Measurements from ENCODE around the gene MVP. TPM values are rescaled to one million over a fixed set of nuclear protein-coding genes. Genes with fewer than 3 reads are reported as not detected.

Gene MVP
- total RNA-seq, 2 donors from 2014 or later, result 175 to 190 TPM

GRCh38 chr16:29892458-29892813 lies 72.2 kb downstream of the MVP start:
- no peaks in the 10 kb centered on the region for H3K36me3 ChIP-seq
- no peaks in the 10 kb centered on the region for H3K27me3 ChIP-seq (replicated peaks; ENCODE audit: insufficient read depth)
- TF ChIP-seq, protein P1, sequence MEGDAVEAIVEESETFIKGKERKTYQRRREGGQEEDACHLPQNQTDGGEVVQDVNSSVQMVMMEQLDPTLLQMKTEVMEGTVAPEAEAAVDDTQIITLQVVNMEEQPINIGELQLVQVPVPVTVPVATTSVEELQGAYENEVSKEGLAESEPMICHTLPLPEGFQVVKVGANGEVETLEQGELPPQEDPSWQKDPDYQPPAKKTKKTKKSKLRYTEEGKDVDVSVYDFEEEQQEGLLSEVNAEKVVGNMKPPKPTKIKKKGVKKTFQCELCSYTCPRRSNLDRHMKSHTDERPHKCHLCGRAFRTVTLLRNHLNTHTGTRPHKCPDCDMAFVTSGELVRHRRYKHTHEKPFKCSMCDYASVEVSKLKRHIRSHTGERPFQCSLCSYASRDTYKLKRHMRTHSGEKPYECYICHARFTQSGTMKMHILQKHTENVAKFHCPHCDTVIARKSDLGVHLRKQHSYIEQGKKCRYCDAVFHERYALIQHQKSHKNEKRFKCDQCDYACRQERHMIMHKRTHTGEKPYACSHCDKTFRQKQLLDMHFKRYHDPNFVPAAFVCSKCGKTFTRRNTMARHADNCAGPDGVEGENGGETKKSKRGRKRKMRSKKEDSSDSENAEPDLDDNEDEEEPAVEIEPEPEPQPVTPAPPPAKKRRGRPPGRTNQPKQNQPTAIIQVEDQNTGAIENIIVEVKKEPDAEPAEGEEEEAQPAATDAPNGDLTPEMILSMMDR (IDR thresholded peaks at IDR 0.05), result no peak
- no peaks in the 10 kb centered on the region for H3K4me1 ChIP-seq (ENCODE audit: control insufficient read depth in 1 of 2, low read depth in 2 of 2)
- no peaks in the 10 kb centered on the region for H3K9me3 ChIP-seq
- no peak for DNase-seq (ENCODE audit: low spot score)
- H3K27ac ChIP-seq, result no peak overlapping the region
- no peak for ATAC-seq (ENCODE audit: insufficient number of reproducible peaks, low FRiP score, low read depth)
- H3K4me3 ChIP-seq, result no peak overlapping the region

DNA sequence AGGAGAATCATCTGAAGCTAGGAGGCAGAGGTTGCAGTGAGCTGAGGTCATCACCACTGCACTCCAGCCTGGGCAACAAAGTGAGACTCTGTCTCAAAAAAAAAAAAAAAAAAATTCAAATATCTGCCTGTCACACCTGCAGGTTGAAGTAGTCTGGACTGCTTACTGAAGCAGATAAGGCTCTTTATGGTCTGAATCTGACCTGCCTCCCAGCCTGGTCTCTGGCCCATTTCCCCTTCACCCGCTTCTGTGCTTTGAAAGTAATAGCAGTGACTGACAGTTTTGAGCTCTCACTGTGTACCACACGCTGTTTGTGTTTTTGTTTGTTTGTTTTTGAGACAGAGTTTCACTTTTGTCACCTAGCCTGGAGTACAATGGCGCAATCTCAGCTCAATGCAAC lies 73.3 kb downstream of the MVP start:
- ATAC-seq (ENCODE audit: insufficient number of reproducible peaks, low FRiP score, low read depth) (no peak), DNase-seq (ENCODE audit: low spot score) (no peak)
- no peak overlapping the region for H3K4me3 ChIP-seq
- H3K36me3 ChIP-seq, result no peaks in the 10 kb centered on the region
- H3K9me3 ChIP-seq, result no peaks in the 10 kb centered on the region
- H3K27ac ChIP-seq, result no peak overlapping the region
- peaks cover 6% of the 10 kb centered on the region for H3K27me3 ChIP-seq (replicated peaks; ENCODE audit: insufficient read depth)
- no peaks in the 10 kb centered on the region for H3K4me1 ChIP-seq (ENCODE audit: control insufficient read depth in 1 of 2, low read depth in 2 of 2)
- TF ChIP-seq, protein P1 (IDR thresholded peaks at IDR 0.05), result no peak

DNA sequence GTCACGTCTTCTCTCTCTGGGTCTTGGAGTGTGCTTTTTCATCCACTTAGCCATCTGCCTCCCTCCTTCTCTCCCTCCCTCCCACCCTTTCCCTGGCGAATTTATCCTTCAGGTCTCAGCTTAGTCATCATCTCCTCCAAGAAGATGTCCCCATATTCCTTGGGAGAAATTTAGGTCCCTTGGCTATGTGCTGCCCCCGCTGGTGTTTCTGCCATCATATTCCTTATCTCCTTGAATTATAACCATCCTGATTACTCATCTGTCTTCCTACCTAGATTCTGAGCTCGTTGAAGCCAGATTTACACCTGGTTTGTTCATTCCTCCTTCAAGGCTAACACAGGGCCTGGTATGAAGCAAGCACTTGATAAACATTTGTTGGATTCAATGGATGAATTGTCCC lies 74.1 kb downstream of the MVP start:
- Histone ChIP-seq H3K9me3 (no peaks in the 10 kb centered on the region), H3K27ac (no peak overlapping the region), H3K4me1 (ENCODE audit: control insufficient read depth in 1 of 2, low read depth in 2 of 2) (no peaks in the 10 kb centered on the region), H3K4me3 (no peak overlapping the region), H3K36me3 (no peaks in the 10 kb centered on the region), H3K27me3 (replicated peaks; ENCODE audit: insufficient read depth) (peaks cover 11% of the 10 kb centered on the region)
- no peak for DNase-seq (ENCODE audit: low spot score)
- ATAC-seq (ENCODE audit: insufficient number of reproducible peaks, low FRiP score, low read depth), result no peak
- TF ChIP-seq, protein P1 (IDR thresholded peaks at IDR 0.05), result no peak

- Histone ChIP-seq H3K9me3 (no peaks in the 10 kb centered on the region), H3K27me3 (replicated peaks; ENCODE audit: insufficient read depth) (peaks cover 11% of the 10 kb centered on the region), H3K36me3 (no peaks in the 10 kb centered on the region), H3K4me3 (no peak overlapping the region), H3K4me1 (ENCODE audit: control insufficient read depth in 1 of 2, low read depth in 2 of 2) (peaks cover 5 to 11% of the 10 kb centered on the region in 2 donors), H3K27ac (no peak overlapping the region)
- DNase-seq (ENCODE audit: low spot score), result no peak
- ATAC-seq (ENCODE audit: insufficient number of reproducible peaks, low FRiP score, low read depth), result no peak
- TF ChIP-seq, protein P1 (IDR thresholded peaks at IDR 0.05), result no peak
These were observed 76.6 kb downstream of the MVP start for GRCh38 chr16:29896841-29897240.

DNA sequence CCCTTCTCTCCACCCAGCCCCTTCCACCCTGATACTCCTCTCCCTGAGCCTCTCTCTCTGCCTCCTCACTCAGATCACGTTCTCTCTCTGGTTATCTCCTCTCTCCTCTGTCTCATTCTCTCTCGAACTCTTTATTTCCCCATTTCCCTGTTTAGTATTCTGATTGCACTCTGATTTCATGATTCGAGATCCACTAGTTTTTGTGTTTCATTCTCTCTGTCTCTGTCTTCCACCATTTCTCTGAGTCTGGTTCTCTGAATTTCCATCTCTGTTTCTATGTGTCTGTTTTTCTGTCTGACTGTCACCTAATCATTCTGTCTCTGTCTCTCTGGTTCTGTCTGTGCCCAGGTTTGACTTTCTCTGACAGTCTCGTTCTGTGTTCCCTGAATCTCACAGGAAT lies 77.1 kb downstream of the MVP start:
- TF ChIP-seq, protein P1 (IDR thresholded peaks at IDR 0.05), result no peak
- H3K9me3 ChIP-seq, result no peaks in the 10 kb centered on the region
- H3K36me3 ChIP-seq, result no peaks in the 10 kb centered on the region
- DNase-seq (ENCODE audit: low spot score) (no peak), ATAC-seq (ENCODE audit: insufficient number of reproducible peaks, low FRiP score, low read depth) (no peak)
- H3K27me3 ChIP-seq (replicated peaks; ENCODE audit: insufficient read depth), result peaks cover 11% of the 10 kb centered on the region
- no peak overlapping the region for H3K27ac ChIP-seq
- H3K4me3 ChIP-seq, result no peak overlapping the region
- H3K4me1 ChIP-seq (ENCODE audit: control insufficient read depth in 1 of 2, low read depth in 2 of 2), result peaks cover 5 to 11% of the 10 kb centered on the region in 2 donors

Other genes starting within 250 kb of the MVP start
- gene SPN, start 157.2 kb upstream of the MVP start, total RNA-seq, result 10 to 100 TPM in 1 of 2 donors, 1 to 10 TPM in 1; 1.1 to 10.2 TPM
- 1 to 10 TPM in 1 of 2 donors, under 1 TPM in 1; 0.95 to 1.3 TPM for gene QPRT, start 141.3 kb upstream of the MVP start, total RNA-seq
- gene C16orf54, start 74.5 kb upstream of the MVP start, total RNA-seq, result 1 to 10 TPM; 2.8 to 3.4 TPM
- gene ZG16, start 42.2 kb upstream of the MVP start, total RNA-seq, result not detected
- gene KIF22, start 29.7 kb upstream of the MVP start, total RNA-seq, result 10 to 100 TPM; 11.4 to 15.2 TPM
- gene MAZ, start 13.9 kb upstream of the MVP start, total RNA-seq, result 10 to 100 TPM; 73.0 to 99.4 TPM
- 10 to 100 TPM; 39.4 to 40.8 TPM for gene PRRT2, start 8.3 kb upstream of the MVP start, total RNA-seq
- gene PAGR1, start 4.3 kb upstream of the MVP start, total RNA-seq, result 10 to 100 TPM; 40.8 to 45.2 TPM
- gene CDIPT, start 42.8 kb downstream of the MVP start, total RNA-seq, result 100 to 1,000 TPM in 1 of 2 donors, 10 to 100 TPM in 1; 92.1 to 107 TPM
- 1 to 10 TPM in 1 of 2 donors, under 1 TPM in 1; 0.63 to 1.4 TPM for gene SEZ6L2, start 79.1 kb downstream of the MVP start, total RNA-seq
- gene ASPHD1, start 80.0 kb downstream of the MVP start, total RNA-seq, result under 1 TPM in 1 of 2 donors, not detected in 1; 0.27 TPM
- 10 to 100 TPM; 29.2 to 37.1 TPM for gene KCTD13, start 105.8 kb downstream of the MVP start, total RNA-seq
- 100 to 1,000 TPM in 1 of 2 donors, 10 to 100 TPM in 1; 79.7 to 161 TPM for gene TMEM219, start 141.6 kb downstream of the MVP start, total RNA-seq
- 10 to 100 TPM; 54.6 to 55.0 TPM for gene TAOK2, start 153.4 kb downstream of the MVP start, total RNA-seq
- gene HIRIP3, start 175.2 kb downstream of the MVP start, total RNA-seq, result 10 to 100 TPM in 1 of 2 donors, 1 to 10 TPM in 1; 6.1 to 17.7 TPM
- 10 to 100 TPM; 67.4 to 81.8 TPM for gene INO80E, start 175.8 kb downstream of the MVP start, total RNA-seq
- under 1 TPM in 1 of 2 donors, not detected in 1; 0.56 TPM for gene DOC2A, start 190.6 kb downstream of the MVP start, total RNA-seq
- gene C16orf92, start 202.7 kb downstream of the MVP start, total RNA-seq, result not detected
- not detected for gene TLCD3B, start 210.8 kb downstream of the MVP start, total RNA-seq
- gene ALDOA, start 245.3 kb downstream of the MVP start, total RNA-seq, result 100 to 1,000 TPM; 569 to 841 TPM